ENCODE results near the gene PIPOX.

- no peak for TF ChIP-seq CTCF (conservative IDR thresholded peaks at IDR 0.05 in 1 of 2, IDR thresholded peaks at IDR 0.05 in 1 of 2; ENCODE audit: extremely low read depth in 1 of 2, insufficient read depth in 1 of 2, low read depth in 1 of 2, low read length in 2 of 2)
- TF ChIP-seq EZH2 (IDR thresholded peaks at IDR 0.05; ENCODE audit: borderline replicate concordance, low read length) = no peak
Observed at GRCh38 chr17:29076722-29077121, 33.8 kb downstream of the PIPOX start.

Data from mammary epithelial cell (primary cell).